ENCODE measurements around the gene NEDD4L.

Gene NEDD4L

GRCh38 chr18:58221060-58221725 lies 177.2 kb downstream of the NEDD4L start:
- CTCF ChIA-PET, result interaction anchor here (0.8 to 1.7 kb wide), 8 partner anchors 14 to 180 kb away, joined by 3 to 13 read pairs (median 4); partner anchors contain the start of gene NEDD4L
- Histone ChIP-seq H3K4me1 (ENCODE audit: control insufficient read depth, insufficient read depth, low read length) (peaks cover 39% of the 10 kb centered on the region), H3K9me3 (ENCODE audit: control insufficient read depth, insufficient read depth, low read depth, low read length) (no peaks in the 10 kb centered on the region), H3K27ac (ENCODE audit: extremely low read depth, low read depth, low read length) (peak overlapping the region; percentile 35), H3K4me3 (ENCODE audit: low read depth, low read length) (peak overlapping the region; percentile 49), H3K36me3 (ENCODE audit: control insufficient read depth in 2 of 2, insufficient read depth in 1 of 2, low read length in 2 of 2) (no peaks in the 10 kb centered on the region)
- POLR2A ChIA-PET, result interaction anchor here (0.7 to 2.6 kb wide), 10 partner anchors 15 to 181 kb away, joined by 3 to 21 read pairs (median 4); no protein-coding TSS in a partner anchor
- TF ChIP-seq ZNF423 (tag by site-specific recombination; IDR thresholded peaks at IDR 0.05) (no peak), ZBTB17 (tag by site-specific recombination; IDR thresholded peaks at IDR 0.05) (0 out of 2 replicates have a peak, but pooled peaks have one; percentile 31), TCF7L2 (IDR thresholded peaks at IDR 0.05; ENCODE audit: borderline replicate concordance, low read depth, low read length) (no peak), ZNF580 (tag by site-specific recombination; IDR thresholded peaks at IDR 0.05) (peak; percentile 62), ATF2 (tag by site-specific recombination; IDR thresholded peaks at IDR 0.05; ENCODE audit: low read depth) (peak; percentile 89), ZIC2 (tag by site-specific recombination; IDR thresholded peaks at IDR 0.05) (peak; percentile 94), ZNF366 (tag by site-specific recombination; conservative IDR thresholded peaks at IDR 0.05) (peak; percentile 90), ZNF629 (tag by site-specific recombination; IDR thresholded peaks at IDR 0.05) (peak; percentile 89), PRDM2 (tag by site-specific recombination; IDR thresholded peaks at IDR 0.05; ENCODE audit: borderline replicate concordance) (no peak), ZXDB (tag by site-specific recombination; IDR thresholded peaks at IDR 0.05) (peak; percentile 67), INSM2 (tag by site-specific recombination; IDR thresholded peaks at IDR 0.05) (peak; percentile 75; the same call in 1 of the 2 replicates), KLF7 (tag by site-specific recombination; IDR thresholded peaks at IDR 0.05; ENCODE audit: borderline replicate concordance) (no peak), PATZ1 (tag by site-specific recombination; IDR thresholded peaks at IDR 0.05) (peak; percentile 50; the same call in 1 of the 2 replicates), KLF8 (tag by site-specific recombination; IDR thresholded peaks at IDR 0.05) (peak; percentile 71; the same call in 1 of the 2 replicates), ZBTB21 (tag by site-specific recombination; IDR thresholded peaks at IDR 0.05) (peak; percentile 29; the same call in 1 of the 2 replicates), ZNF654 (tag by site-specific recombination; IDR thresholded peaks at IDR 0.05; ENCODE audit: low read depth) (no peak), ZNF10 (tag by site-specific recombination; IDR thresholded peaks at IDR 0.05) (peak; percentile 44), KLF1 (tag by site-specific recombination; IDR thresholded peaks at IDR 0.05) (peak; percentile 93), ZBTB44 (tag by site-specific recombination; IDR thresholded peaks at IDR 0.05) (peak; percentile 86), ZNF211 (tag by site-specific recombination; IDR thresholded peaks at IDR 0.05; ENCODE audit: low read depth) (no peak), KLF10 (tag by site-specific recombination; IDR thresholded peaks at IDR 0.05) (peak; percentile 81), ZNF600 (tag by site-specific recombination; IDR thresholded peaks at IDR 0.05) (peak; percentile 59), ZNF558 (tag by site-specific recombination; IDR thresholded peaks at IDR 0.05) (peak; percentile 75; the same call in 1 of the 2 replicates), ZNF660 (tag by site-specific recombination; IDR thresholded peaks at IDR 0.05) (peak; percentile 77)
